ENCODE data around the gene PDYN. TPM values are rescaled to one million over a fixed set of nuclear protein-coding genes. Genes with fewer than 3 reads are reported as not detected.

PDYN gene
- total and polyA plus RNA-seq, 10 of the 15 experiments (the other 5 are each of a cell fraction or from before 2014, with no cell fraction given), result not detected

DNA sequence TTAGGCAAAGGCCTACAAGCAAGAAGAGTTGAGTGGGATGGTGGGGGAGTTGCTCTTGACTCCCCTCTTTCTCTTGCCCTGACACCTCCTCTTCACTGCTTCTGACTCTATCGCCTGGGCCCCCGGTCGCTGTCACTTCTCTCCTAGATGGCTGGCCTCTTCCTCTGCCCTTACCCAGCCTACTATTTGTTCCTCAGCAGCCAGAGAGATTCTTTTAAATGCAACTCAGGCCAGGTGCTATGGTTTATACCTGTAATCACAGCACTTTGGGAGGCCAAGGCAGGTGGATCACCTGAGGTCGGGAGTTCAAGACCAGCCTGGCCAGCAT, 4.3 kb upstream of the PDYN start:
- Histone ChIP-seq H3K4me1 (ENCODE audit: control insufficient read depth, insufficient read depth, low read length) (no peaks in the 10 kb centered on the region), H3K27ac (ENCODE audit: control insufficient read depth, insufficient read depth) (no peak overlapping the region), H3K9ac (ENCODE audit: control insufficient read depth, insufficient read depth, low read length) (no peak overlapping the region), H3K36me3 (ENCODE audit: control insufficient read depth in 2 of 2, insufficient read depth in 2 of 2, low read length in 1 of 2) (no peaks in the 10 kb centered on the region), H3K79me2 (ENCODE audit: control insufficient read depth, insufficient read depth, low read length) (no peaks in the 10 kb centered on the region), H3K27me3 (replicated peaks in 1 of 2; ENCODE audit: control insufficient read depth in 2 of 2, insufficient read depth in 2 of 2, low read length in 1 of 2) (peaks cover 0 to 8% of the 10 kb centered on the region in 2 experiments; a peak in 2 of 4 replicates), H3K4me3 (no peak overlapping the region), H2AFZ (ENCODE audit: control insufficient read depth, low read depth, low read length) (no peak overlapping the region), H3K9me3 (replicated peaks; ENCODE audit: control insufficient read depth, insufficient read depth, low read length) (no peaks in the 10 kb centered on the region), H4K20me1 (ENCODE audit: control insufficient read depth, insufficient read depth) (no peaks in the 10 kb centered on the region), H3K4me2 (ENCODE audit: control insufficient read depth, insufficient read depth) (no peak overlapping the region)
- no TSS peak for BruUV-seq (replicated peaks)
- ChIA-PET POLR2A (no interaction called here), RAD21 (ENCODE audit: unreplicated experiment) (no interaction called here), SMC1A (ENCODE audit: uncharacterized antibody, unreplicated experiment) (no interaction called here), CTCF (no interaction called here)
- TF ChIP-seq GATAD2B (conservative IDR thresholded peaks at IDR 0.05; ENCODE audit: low read depth) (no peak), FOS (IDR thresholded peaks at IDR 0.05; ENCODE audit: borderline replicate concordance, extremely low read depth, insufficient read length) (no peak), RB1 (IDR thresholded peaks at IDR 0.05; ENCODE audit: borderline replicate concordance) (no peak)
- TF ChIP-seq, protein P1, sequence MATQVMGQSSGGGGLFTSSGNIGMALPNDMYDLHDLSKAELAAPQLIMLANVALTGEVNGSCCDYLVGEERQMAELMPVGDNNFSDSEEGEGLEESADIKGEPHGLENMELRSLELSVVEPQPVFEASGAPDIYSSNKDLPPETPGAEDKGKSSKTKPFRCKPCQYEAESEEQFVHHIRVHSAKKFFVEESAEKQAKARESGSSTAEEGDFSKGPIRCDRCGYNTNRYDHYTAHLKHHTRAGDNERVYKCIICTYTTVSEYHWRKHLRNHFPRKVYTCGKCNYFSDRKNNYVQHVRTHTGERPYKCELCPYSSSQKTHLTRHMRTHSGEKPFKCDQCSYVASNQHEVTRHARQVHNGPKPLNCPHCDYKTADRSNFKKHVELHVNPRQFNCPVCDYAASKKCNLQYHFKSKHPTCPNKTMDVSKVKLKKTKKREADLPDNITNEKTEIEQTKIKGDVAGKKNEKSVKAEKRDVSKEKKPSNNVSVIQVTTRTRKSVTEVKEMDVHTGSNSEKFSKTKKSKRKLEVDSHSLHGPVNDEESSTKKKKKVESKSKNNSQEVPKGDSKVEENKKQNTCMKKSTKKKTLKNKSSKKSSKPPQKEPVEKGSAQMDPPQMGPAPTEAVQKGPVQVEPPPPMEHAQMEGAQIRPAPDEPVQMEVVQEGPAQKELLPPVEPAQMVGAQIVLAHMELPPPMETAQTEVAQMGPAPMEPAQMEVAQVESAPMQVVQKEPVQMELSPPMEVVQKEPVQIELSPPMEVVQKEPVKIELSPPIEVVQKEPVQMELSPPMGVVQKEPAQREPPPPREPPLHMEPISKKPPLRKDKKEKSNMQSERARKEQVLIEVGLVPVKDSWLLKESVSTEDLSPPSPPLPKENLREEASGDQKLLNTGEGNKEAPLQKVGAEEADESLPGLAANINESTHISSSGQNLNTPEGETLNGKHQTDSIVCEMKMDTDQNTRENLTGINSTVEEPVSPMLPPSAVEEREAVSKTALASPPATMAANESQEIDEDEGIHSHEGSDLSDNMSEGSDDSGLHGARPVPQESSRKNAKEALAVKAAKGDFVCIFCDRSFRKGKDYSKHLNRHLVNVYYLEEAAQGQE (IDR thresholded peaks at IDR 0.05; ENCODE audit: low read depth, low read length), result no peak
- in situ Hi-C loops (cut with MboI), result no loop called here
- no peak for ATAC-seq
- intact Hi-C loops (cut with micrococcal nuclease; ENCODE audit: unreplicated experiment), result no loop called here
- no peak for DNase-seq (ENCODE audit: low read depth, low spot score)
- WGBS (ENCODE audit: insufficient coverage, insufficient replicate concordance, low lambda C conversion rate, missing lambda C conversion rate), result 38% methylated on average over 3 of the region's 4 CpGs
- no peak for FAIRE-seq

Measured in GM12878 (cell line).